Glomerular visceral epithelial cell (primary cell): ENCODE data around the gene SNX20.

Experiments used
- DNase-seq: peaks from one replicate; pipeline ENCODE4 v3.0.0-alpha.2; 2016; ENCODE audit errors: extremely low spot score

SNX20 gene

DNA sequence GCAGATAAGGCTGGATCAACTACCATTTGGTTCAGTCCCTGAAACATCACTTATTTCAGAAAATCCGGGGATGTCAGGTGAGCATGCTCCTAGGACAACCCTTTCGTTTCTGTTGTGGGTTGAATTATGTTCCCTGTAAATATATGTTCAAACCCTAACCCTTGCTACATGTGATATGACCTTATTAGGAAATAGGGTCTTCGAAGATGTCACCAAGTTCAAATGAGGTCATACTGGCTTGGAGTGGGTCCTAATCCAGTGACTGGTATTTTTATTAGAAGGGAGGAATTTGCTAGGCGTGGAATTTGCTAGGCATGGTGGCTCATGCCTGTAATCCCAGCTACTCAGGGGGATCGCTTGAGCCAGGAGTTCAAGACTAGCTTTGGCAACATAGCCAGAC lies 21.3 kb downstream of the SNX20 start:
- DNase-seq, result no peak

DNA sequence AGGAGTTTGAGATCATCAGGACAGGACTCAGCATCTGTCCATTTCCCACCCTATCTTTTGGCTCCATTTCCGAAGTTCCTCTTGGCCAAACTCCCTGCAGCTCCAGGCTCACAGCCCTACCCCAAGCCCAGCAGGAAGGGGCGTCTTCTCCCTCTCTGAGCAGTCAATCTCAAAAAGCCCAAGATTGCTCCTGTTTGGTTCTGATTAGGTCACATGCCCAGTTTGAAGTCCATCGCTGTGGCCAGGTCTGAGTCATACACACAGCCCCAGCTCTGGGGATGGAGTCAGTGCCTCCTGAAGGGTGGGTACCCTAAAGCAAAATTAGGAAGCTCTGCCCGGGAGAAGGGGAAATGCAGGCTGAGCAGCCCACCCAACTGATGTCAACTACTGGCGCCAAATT lies 23.9 kb downstream of the SNX20 start:
- DNase-seq, result no peak

DNA sequence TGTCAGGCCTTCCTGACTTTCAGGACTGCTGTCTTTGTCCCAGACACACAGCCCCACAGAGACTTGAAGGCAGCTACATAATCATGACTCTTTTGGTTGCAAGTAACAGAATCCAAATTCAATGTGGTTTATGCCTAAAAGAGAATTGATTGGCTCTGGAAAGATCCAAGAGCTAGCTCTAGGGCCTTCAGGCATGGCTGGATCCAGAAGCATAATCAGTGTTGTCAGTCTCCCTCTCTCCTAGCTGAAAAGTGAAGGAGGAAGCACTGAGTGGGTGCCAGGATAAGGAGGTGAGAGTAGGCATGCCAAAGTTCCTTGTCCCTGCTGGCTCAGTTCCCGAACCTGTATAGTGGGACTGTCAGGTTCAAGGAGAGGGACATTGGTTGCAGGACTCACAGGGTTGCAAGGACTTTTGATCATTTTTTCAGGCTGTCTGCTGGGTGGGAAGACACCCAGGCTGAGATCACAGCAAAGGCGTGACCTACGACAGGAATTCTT lies 25.5 kb downstream of the SNX20 start:
- DNase-seq, result no peak

DNA sequence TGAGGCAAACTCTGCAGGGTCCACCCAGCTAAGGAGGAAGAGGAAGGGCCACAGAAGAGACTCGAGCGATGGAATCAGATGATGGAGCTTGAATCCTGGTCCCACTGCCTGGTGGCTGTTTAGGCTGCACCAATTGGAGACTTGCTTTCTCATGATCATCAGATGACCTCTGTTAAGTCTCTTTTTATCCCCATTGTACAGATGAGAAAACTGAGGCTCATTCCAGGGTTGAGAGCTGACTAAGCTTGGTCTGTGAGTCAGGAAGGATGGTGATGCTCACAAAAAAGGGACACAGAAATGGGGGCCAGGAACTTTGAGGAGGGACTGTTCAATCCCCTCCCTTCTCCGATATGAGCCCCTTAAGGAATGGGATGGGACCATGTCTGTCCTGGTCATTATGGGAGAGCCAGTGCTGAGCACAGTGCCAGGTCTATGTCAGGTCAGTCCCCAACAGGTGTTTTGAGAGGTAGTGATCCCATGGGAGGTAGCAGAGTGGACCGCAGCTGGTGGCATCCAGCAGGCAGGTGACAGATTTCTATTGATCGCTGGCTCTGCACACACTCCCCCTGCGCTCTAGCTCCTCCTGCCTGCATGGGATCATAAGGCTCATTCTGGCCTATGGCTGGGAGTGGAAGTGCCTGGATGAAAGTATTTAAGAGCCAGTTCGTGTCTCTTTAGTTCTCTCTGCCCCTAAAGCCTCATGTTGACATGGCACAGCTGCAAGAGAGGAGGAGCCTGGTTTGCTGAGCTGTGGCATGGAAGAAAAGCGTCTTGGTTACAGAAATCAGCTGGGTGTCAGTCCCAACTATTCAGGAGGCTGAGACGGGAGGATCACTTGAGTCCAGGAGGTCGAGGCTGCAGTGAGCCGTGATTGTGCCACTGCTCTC lies 27.2 kb downstream of the SNX20 start:
- DNase-seq, result no peak

DNA sequence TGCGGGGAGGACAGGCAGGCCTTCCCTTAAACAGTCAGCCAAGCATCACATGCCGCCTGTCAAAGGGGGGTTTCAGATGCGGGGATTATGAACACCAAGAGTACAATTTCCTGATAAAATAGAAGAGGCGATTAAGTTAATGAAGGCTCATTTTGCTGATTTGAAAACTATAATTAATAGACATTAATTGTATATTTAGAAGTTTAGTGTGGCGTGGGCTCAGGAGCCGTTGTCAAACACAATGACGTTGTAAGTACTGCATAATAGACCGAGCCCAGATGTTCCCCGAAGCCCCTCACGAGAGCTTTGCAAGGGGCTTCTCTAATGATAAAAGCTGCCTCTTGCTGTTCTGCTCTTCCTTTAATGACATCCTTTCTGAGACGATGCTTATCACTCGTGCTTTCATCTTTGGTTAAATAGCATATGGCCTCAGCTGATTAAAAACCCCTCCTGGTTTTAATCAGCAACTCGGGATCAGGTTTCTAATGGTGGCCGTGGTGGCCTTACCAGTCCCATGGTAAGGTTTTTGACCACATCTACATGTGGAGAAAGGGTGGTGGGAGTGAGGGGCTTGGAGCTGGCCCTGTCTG lies 28.2 kb downstream of the SNX20 start:
- no peak for DNase-seq

DNA sequence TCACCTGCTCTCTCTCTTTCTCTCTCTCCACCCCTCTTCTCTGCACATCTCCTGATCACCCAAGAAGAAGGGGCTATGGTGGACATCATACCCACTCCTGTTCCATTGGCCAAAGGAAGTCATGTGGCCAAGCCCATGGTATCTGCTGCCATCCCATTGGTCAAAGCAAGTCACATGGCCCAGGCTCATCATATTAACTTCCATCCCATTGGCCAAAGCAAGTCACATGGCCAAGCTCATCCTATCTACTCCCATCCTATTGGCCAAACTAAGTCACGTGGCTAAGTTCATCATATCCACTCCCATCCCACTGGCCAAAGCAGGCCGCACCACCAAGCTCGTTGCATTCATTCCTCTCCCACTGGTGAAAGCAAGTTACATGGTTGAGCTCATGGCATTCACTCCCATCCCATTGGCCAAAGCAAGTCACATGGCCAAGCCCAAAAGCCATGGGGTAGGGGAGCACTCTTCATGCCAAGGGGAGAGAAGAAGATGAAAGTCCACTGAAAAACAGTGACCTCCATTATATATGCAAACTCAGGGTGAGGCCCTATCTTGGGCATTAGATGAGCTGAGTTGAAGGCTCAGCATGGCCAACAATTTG lies 29.2 kb downstream of the SNX20 start:
- DNase-seq, result no peak

DNA sequence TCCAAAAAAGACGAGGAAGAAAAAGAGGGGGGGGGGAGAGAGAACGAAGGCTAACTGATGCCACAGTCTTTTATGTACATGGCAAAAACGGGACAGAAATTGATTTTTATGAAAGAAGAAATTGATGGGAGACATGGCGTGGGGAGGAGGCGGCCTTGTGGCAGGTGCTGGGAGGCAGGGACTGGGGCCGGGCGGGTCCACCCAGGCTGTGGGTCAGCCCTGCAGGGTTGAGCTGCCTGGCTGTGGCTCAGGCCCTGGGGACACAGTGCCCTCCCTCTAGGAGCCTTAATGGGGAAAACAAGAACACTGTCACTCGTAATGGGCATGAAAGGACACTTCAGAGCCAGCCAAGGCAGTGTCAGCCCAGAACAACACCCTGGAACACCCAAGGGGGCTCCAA lies 34.8 kb downstream of the SNX20 start:
- DNase-seq, result no peak

DNA sequence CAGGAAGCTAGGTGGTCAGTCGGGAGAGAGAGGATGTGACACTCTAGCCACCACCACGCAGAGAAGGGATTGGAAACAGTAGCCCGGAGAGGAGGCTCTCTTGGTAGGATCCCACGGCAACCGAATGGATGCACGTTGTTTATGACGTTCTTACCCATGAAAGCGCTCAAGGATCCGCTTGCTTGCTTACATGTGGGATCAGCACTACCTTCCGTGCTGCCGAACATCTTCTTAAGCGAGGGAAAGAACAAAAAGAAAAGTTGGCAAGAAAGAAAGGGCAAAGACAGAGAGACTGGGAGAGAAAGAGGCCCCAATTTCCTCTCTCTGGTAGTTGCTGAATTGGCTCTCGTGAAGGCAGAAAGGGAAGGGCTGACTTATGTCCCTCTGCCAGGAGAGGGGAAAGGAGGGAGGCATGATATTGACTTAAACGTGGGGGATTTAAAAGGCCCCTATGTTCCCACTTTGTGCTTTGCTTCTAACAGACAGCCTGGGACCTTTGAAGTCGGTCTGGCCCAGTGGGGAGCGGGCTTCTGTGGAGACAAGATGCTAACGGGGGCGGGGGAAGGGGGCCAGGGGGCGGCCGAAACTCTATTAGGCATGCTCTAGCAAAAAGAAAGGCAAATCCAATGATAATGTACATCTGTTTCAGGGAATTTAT lies 35.4 kb downstream of the SNX20 start:
- DNase-seq, result no peak

DNA sequence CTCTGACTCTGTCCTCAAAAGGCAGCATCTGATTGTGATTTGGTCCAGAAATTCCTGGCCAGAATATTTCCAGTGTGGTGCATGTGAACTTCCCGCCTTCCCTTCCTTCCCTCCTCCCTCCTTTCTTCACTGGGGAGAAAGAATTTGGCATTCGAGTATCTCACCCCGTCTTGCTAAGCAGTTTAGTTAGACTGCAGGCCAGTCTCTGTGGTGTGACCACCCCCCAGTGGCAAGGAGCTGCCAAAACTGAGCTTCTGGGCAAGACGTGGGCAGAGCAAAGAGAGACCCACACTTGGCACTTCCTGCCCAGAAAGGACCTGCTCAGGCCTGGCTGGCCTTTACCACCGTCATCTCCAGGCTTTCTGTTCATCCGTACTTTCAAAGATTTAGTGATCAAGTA lies 36.4 kb downstream of the SNX20 start:
- DNase-seq, result no peak

DNA sequence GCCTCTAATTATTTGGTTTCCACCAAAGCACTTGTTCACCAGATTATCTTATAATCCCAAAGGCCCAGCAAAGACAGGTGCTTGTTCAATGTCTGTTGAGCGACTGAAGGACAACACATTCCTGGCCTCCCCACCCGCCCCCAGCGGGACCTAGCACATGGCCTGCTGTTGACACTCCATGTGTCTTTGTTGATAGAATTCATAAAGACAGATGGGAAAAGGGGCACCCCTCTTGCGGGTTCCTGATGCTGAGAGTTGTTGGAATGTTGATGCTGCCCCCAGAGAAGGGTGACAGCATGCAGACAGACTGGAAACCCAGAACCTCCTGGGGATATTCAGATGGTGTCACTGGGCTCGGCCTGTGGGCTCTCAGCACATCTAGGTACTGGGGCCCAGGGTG lies 36.9 kb downstream of the SNX20 start:
- DNase-seq, result no peak

DNA sequence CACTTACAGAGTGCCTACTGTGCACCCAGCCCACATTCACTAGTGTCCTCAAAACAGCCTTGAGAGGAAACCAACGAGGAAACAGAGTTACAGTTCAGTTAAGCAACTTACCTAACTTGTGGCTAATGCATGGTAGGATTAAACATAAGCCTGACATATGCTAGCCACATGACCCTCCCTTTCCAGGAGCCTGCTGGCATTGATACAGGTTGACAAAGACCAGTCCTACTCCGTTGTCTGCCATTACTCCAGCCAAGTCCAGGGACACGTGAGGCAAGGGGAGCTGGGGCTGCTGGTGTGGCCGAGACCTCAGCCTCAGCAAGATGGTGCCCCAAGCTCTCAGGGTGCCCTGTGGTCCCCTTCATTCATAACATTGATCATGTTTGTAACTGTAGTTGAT lies 37.9 kb downstream of the SNX20 start:
- no peak for DNase-seq

DNA sequence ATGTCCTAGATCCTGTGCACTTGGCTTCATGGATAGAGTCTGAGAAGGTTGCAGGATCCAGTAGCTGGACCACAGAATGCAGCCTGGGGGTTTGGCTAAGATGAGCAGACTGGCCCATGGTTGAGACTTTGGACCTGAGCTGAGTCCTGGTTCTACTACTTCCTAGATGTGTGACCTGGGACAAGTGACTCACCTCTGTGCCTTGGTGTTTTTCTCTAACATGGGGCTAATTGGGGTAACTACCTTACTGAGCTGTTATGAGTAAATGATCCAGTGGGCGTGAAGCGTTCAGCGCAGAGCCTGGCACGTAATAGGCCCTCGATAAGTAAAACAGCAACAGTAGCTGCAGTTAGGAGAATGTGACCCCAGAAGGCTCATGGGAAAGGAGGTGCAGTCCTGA lies 38.8 kb downstream of the SNX20 start:
- no peak for DNase-seq

DNA sequence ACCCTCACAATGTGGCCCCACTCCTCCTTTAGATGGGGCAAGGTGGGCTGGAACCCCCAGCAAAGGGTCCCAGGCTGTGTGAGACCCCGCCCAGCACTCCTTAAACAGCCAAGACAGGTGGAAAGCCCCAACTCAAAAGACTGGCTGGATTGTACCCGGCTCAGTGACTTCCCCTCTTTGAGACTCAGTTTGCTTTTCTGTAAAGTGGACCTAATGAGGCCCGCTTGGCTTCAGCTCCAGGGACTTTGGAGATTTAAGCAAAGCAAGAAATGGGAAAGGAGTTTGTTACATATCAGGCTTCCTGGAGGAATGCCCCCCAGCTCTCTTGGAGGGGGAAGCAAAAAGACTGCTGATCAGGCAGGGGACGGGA lies 39.3 kb downstream of the SNX20 start:
- DNase-seq, result no peak

DNA sequence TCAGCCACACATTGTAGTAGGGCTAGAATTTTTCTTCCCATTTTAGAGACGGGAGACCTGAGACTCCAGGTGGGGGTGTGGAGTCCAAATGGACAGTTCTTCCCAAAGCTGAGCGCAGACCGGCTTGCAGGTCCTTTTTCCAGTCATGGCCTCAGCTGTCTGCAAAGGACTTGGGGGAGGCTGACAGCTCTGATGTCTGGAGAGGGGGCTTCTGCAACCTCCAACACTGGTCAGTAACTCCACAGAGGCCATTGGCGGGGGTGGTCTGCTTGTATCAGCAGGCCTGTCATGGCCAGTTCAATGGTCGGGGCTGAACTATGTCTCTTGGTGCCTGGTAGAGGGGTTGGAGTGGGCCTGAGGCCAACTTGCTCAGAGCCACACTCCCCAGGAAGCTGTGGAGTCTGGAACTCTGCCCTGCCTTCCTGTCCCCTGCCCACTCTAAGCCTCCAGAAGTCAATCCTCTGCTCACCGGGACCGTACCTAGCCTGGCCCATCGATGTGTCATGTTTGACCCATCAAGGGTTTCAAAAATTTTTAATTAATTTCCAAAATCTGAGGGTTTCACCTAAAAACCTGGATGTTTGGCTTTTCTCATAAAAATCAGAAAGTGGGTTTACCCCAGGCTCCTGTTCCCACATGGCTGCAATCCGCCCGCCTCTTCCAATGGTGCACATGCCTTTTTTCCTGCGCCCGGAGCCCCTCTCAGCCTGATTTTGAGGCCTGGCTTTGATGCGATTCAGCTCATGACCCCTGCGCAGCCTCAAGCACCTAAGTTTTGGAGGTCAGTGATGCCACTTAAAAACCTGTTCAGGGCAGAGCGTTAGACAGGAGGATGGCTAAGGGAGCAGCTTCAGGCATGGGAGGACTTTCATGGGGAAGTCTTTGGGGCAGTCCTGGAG lies 39.9 kb downstream of the SNX20 start:
- DNase-seq, result no peak

DNA sequence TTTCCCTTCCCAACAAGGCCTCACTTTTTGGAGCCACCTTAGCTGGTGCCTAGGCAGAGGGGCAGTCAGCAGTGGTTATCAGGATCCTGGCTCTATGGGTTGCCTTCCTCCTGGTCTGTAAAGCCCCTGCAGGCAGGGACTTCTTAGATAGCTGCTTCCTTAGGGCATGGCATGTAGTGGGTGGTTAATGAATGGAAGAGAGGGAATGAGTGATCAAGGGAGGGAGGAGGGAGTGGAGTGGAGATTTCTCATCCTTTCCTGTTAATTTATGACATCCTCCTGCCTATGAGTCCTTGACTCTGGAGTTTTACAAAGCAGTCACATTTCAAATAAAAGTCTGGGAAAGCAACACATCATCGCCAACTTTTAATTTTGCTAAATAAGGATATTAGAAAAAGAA lies 40.7 kb downstream of the SNX20 start:
- no peak for DNase-seq

DNA sequence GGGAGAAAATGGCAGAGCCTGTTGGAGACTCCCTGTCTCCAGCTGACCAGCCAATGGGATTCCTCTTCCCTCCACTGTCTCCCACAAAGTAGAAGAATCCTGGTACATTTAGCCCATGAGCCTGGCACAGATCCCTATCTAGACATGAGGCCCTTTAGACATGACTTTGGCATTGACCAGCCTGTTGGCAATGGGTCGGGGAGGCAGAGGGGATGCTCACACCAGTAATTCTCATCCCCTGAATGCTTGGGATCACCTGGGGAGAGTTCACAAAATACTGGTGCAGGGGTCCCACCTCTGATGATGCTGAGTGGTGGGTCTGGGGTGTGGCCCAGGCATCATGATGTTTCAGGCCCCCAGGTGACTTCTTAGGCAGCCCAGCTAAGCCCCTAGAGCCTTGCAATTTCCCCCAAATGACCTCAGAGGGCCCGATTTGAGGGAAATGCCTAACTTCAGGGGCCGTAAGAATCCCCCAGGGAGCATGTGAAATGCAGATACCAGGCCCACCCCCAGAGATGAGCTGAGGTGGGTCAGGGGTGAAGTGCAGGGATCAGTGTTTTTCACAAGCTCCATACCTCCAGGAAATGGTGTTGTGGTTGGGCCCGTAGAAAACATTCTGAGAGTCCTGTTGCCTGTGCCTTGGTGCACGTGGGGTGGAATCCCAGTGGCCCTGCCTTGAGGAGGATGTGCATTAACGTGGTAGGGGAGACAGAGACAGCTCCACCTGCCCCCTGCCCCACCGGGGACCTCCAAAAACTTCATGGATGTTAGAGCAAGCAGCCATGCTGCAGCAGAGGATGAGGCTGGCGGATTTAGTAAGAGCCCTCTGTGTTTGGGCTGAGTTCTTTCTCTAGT lies 42.1 kb downstream of the SNX20 start:
- DNase-seq, result no peak

DNA sequence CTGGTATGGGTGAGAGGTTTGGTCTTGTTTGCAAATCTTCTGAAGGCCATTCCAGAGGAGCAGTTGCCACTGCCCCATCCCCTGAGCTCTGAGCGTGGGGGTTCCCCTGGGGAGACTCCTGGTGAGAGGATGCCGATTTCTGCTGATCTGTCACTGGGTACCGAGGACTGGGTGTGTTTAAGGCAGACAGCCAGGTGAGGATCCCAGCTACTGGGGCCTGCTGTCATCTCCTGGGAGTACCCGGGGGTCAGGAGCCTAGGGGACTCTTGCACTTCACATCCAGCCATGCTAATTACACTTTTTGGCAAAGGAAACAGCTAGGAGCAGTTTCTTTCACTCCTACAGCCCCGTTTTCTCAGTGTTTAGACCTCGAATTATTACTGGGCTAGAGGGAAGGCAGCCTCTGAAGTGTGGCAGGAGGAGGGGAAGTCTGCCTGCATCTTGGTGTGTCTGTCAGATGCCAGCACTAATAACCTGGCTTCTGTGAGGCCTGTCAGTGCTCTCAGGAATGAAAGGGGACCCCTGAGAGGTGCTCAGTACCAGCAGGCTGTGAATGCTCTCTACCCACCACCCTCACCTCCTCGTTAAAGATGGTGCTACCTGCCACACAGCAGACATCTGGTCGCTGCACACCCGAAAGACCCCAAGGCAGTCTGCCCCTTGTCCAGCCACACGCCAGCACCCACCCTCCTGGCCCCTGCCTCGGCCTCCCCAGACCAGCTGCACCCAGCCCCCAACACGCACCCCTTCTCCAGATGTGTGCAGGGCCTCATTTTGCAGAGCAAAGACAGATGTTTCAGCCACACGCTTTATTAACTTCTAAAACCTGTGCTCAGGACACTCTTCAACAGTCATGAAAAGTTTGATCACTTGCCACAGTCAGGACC lies 43.2 kb downstream of the SNX20 start:
- no peak for DNase-seq

DNA sequence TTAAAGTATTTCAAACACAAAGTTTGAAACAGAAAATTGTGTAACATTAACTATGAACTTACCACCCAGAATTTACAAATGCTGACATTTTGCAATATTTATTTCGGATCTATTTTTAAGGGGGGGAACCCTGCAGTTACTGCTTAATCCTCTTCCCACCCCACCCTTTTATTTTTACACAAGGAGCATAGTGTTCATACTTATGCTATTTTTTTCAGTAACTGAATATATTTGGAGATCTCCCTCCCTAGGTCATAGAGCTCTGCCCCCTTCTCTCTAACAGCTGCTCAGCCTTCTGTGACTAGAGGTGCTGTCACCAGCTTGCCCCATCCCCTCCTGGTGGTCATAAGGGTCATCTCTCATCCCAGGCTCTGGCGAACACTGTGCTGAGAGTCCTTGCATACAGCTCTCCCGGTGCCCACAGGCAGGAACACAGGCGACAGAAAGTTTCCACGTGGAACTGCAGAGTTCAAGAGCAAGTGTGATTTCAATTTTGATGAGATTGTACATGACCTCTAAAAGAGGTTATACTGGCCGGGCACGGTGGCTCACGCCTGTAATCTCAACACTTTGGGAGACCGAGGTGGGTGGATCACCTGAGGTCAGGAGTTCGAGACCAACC lies 44.2 kb downstream of the SNX20 start:
- DNase-seq, result no peak
